Uterus (tissue), 4 donors: ENCODE data around the gene ERG. TPM values are rescaled to one million over a fixed set of nuclear protein-coding genes. Genes with fewer than 3 reads are reported as not detected.

ENCODE experiments used
- DNase-seq, 2 donors: peaks; one replicate each; pipeline ENCODE4 v3.0.0-alpha.2; 2019 to 2020
- H3K27ac ChIP-seq, 2 donors: fragments of 200-600 bp; sonication (generic); 1 replicate in 1 of 2; 2 replicates in 1 of 2; pipeline ENCODE4 v1.5.1; 2016 to 2018
- H3K27me3 ChIP-seq, 2 donors: fragments of 200-600 bp; sonication (generic); one replicate each; pipeline ENCODE4 v1.5.1; 2018 to 2019; ENCODE audit warnings: control low read depth in 1 of 2
- H3K36me3 ChIP-seq, 2 donors: fragments of 200-600 bp; sonication (generic); one replicate each; pipeline ENCODE4 v1.5.1; 2019; ENCODE audit warnings: control low read depth in 1 of 2
- H3K4me1 ChIP-seq, 2 donors: fragments of 200-600 bp; sonication (generic); one replicate each; pipeline ENCODE4 v1.5.1; 2018 to 2019; ENCODE audit warnings: control low read depth in 1 of 2
- H3K4me3 ChIP-seq, 2 donors: fragments of 200-600 bp; sonication (generic); 1 replicate in 1 of 2; 2 replicates in 1 of 2; pipeline ENCODE4 v1.5.1; 2018 to 2019; ENCODE audit warnings: mild to moderate bottlenecking in 1 of 2
- H3K9me3 ChIP-seq, 2 donors: fragments of 200-600 bp; sonication (generic); one replicate each; pipeline ENCODE4 v1.5.1; 2019; ENCODE audit warnings: control low read depth in 1 of 2
- POLR2A ChIP-seq, 2 donors: fragments of 450-650 bp; IDR thresholded peaks; one replicate each; pipeline ENCODE4 v1.6.1; 2016; ENCODE audit warnings: antibody characterized with exemption in 2 of 2, mild to moderate bottlenecking in 1 of 2, moderate library complexity in 1 of 2
- intact Hi-C: fragments of 100-400 bp; cut with DNase I; formaldehyde crosslinking; loops from one replicate; pipeline ENCODE4 v1.15.1; 2023; ENCODE audit warnings: low total_unique reads
- total RNA-seq, 4 donors: library from RNA; depleted of rRNA in 3 of 4; stranded (reverse); fragments of >200 nt in 3 of 4; gene quantifications; one replicate each; pipeline versions ENCODE4 v1.1.0 to v1.2.4, GENCODE V29; 2014 to 2023
- TF ChIP-seq, protein P1 (sequence below), 4 experiments: fragments of 200-600 bp in 2 of 4; fragments of 450-650 bp in 2 of 4; sonication (generic) in 2 of 4; IDR thresholded peaks; one replicate each; pipeline ENCODE4 v1.5.1; 2016 to 2019; ENCODE audit warnings: antibody characterized with exemption in 4 of 4, mild to moderate bottlenecking in 2 of 4, moderate library complexity in 1 of 4
- donor health status: DM: yes; HTN: yes; CAD: no.

ERG gene
- total RNA-seq, 4 donors from 2014 or later, result 10.4 to 78.6 (median 31.1) TPM

DNA sequence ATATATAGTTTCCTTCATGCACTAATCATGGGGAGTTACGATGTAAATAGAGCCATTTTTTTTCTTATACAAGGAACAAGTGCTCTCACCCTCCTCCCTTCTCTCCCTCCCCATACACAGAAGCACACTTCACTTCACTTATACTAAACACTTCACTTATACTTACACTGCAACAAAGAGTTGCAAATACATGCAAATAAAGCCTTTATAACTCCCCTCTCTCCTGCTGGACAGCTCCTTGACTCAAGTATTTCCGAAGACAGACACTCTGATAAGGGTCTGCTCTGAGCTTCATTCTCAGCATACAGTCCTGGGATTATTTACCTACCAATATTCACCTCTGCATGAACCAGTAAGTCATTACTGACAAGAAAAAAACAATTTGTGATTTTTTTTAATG, 35.6 kb upstream of the ERG start:
- H3K36me3 ChIP-seq, result no peaks in the 10 kb centered on the region
- intact Hi-C loops, result no loop called here
- H3K9me3 ChIP-seq, result no peaks in the 10 kb centered on the region
- no peaks in the 10 kb centered on the region for H3K27me3 ChIP-seq
- no peak overlapping the region for H3K27ac ChIP-seq
- TF ChIP-seq POLR2A (IDR thresholded peaks at IDR 0.05), result no peak
- TF ChIP-seq, protein P1, sequence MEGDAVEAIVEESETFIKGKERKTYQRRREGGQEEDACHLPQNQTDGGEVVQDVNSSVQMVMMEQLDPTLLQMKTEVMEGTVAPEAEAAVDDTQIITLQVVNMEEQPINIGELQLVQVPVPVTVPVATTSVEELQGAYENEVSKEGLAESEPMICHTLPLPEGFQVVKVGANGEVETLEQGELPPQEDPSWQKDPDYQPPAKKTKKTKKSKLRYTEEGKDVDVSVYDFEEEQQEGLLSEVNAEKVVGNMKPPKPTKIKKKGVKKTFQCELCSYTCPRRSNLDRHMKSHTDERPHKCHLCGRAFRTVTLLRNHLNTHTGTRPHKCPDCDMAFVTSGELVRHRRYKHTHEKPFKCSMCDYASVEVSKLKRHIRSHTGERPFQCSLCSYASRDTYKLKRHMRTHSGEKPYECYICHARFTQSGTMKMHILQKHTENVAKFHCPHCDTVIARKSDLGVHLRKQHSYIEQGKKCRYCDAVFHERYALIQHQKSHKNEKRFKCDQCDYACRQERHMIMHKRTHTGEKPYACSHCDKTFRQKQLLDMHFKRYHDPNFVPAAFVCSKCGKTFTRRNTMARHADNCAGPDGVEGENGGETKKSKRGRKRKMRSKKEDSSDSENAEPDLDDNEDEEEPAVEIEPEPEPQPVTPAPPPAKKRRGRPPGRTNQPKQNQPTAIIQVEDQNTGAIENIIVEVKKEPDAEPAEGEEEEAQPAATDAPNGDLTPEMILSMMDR (IDR thresholded peaks at IDR 0.05), result no peak
- H3K4me3 ChIP-seq, result no peak overlapping the region
- H3K4me1 ChIP-seq, result no peaks in the 10 kb centered on the region
- DNase-seq, result no peak

DNA sequence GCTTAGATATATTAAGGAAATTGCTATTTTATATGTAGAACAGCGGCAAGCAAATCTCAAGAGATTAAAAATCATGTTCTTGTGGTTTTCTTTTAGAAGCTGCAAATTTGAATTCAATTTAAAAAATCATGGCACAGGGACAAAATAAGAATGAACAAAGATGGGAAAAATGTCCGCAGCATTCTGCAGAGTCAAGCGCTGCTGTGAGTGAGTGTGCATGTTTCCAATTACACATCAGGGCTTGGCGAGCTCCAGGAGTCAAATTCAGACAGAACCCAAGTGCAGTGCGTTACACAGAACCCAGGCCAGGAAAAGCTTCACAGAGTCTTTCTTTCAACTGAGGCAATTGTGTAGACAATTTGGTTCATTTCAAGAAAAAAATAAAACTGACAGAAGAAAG, 33.3 kb upstream of the ERG start:
- Histone ChIP-seq H3K4me1 (no peaks in the 10 kb centered on the region), H3K9me3 (no peaks in the 10 kb centered on the region), H3K36me3 (no peaks in the 10 kb centered on the region), H3K4me3 (no peak overlapping the region), H3K27ac (no peak overlapping the region), H3K27me3 (no peaks in the 10 kb centered on the region)
- peak in 1 of 2 donors; percentile 31 for DNase-seq
- TF ChIP-seq, protein P1 (IDR thresholded peaks at IDR 0.05), result no peak
- no peak for TF ChIP-seq POLR2A (IDR thresholded peaks at IDR 0.05)
- intact Hi-C loops, result no loop called here

DNA sequence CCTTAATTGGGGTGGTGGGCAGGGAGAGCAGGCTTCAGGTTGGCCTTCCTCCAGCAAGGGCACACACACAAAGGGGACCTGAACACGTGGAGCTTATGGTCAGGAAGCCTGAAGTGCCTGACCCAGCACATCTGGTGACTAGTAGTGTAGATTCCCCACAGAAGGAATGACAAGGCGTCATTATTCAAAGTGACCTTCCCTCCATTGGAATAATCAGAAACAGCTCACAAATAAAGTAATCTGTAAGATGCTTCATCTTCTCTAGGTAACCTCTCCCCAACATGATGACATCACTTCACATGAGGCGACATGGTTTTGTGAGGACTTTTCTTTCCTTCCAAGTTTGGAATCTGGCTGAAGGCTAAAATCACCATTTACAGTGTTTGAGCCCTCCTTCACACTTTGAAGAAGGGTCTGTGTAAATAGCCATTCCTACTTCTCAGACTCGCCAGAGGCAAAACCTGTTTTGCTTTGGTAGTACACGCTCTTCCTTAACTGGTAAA, 32.8 kb upstream of the ERG start:
- TF ChIP-seq, protein P1 (IDR thresholded peaks at IDR 0.05), result no peak
- TF ChIP-seq POLR2A (IDR thresholded peaks at IDR 0.05), result no peak
- Histone ChIP-seq H3K4me3 (no peak overlapping the region), H3K9me3 (no peaks in the 10 kb centered on the region), H3K4me1 (no peaks in the 10 kb centered on the region), H3K36me3 (no peaks in the 10 kb centered on the region), H3K27ac (no peak overlapping the region), H3K27me3 (no peaks in the 10 kb centered on the region)
- intact Hi-C loops, result no loop called here
- no peak for DNase-seq

DNA sequence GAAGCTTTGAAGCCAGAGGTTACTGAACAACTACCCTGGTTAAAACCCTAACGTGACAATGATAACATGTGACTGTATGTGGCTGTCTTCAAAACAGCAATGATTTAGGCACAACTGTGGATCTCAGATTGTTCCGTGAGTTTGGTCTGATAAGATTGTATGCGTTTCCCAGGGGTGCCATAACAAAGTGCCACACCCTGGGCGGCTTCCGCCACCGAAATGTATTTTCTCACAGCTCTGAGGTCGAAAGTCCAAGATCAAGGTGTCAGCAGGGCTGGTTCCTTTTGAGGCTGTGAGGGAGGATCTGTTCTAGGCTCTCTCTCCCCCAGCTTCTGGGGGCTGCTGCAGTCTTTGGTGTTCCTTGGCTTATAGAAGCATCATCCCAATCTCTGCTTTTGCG, 29.5 kb upstream of the ERG start:
- Histone ChIP-seq H3K4me1 (no peaks in the 10 kb centered on the region), H3K36me3 (no peaks in the 10 kb centered on the region), H3K4me3 (no peak overlapping the region), H3K27ac (no peak overlapping the region), H3K27me3 (no peaks in the 10 kb centered on the region), H3K9me3 (no peaks in the 10 kb centered on the region)
- TF ChIP-seq, protein P1 (IDR thresholded peaks at IDR 0.05), result no peak
- no peak for TF ChIP-seq POLR2A (IDR thresholded peaks at IDR 0.05)
- DNase-seq, result no peak
- intact Hi-C loops, result no loop called here

DNA sequence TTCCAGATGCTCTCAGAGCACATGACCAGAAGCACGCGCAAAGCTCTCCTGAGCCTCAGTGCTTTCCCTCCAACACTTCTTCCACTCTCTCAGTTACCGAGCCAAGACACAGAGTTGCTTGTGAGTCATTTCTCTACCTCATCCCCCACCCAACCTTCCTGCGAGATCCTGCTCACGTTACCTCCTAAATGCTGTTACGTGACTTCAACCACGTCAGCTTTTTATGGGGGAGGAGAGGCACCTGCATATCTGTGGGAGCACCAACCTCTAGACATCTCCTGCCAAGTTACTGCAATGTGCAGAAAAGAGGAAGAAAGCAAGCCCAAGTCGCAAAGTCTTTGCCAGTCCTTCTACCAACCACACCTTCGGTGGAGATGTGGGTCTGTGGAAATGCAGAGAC, 27.2 kb upstream of the ERG start:
- Histone ChIP-seq H3K4me1 (no peaks in the 10 kb centered on the region), H3K9me3 (no peaks in the 10 kb centered on the region), H3K4me3 (no peak overlapping the region), H3K27me3 (no peaks in the 10 kb centered on the region), H3K36me3 (no peaks in the 10 kb centered on the region), H3K27ac (no peak overlapping the region)
- no peak for TF ChIP-seq POLR2A (IDR thresholded peaks at IDR 0.05)
- intact Hi-C loops, result no loop called here
- DNase-seq, result no peak
